Stimulated activated CD4-positive, alpha-beta T cell treated with anti-CD3 and anti-CD28 coated beads, Interleukin-1b, Interleukin-23, amount 100 ng/mL, for 24 hours (primary cell): ENCODE measurements around the gene SMG6.
"Not testable (repeated sequence)": the region's sequence is repeated elsewhere in the genome, so short reads cannot be mapped to it uniquely, and the experiment has no call there.

Experiments used
- DNase-seq, 4 experiments: peaks; one replicate each; pipeline ENCODE4 v3.0.0-alpha.2; 2020; ENCODE audit warnings: low read depth in 4 of 4, low spot score in 1 of 4

Gene SMG6

DNA sequence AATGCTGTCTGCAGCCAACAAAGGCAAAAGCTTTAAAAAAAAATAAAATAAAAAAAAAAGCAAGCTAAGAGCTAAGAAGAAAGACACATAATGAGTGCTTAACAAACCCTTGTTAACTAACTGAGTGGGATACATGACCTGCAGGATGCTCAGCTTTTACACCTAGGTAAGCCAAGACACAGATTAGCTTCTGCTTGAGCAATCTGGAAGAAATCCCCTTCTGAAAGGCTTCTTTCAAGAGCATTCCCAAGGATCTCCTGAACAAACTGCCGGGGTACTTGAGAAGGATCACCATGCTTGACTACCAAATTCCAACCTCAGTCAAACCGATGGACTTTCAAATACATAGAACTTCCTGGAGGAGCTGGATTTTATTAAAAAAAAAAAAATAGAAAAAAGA, 92.9 kb downstream of the SMG6 start:
- DNase-seq, result no peak

DNA sequence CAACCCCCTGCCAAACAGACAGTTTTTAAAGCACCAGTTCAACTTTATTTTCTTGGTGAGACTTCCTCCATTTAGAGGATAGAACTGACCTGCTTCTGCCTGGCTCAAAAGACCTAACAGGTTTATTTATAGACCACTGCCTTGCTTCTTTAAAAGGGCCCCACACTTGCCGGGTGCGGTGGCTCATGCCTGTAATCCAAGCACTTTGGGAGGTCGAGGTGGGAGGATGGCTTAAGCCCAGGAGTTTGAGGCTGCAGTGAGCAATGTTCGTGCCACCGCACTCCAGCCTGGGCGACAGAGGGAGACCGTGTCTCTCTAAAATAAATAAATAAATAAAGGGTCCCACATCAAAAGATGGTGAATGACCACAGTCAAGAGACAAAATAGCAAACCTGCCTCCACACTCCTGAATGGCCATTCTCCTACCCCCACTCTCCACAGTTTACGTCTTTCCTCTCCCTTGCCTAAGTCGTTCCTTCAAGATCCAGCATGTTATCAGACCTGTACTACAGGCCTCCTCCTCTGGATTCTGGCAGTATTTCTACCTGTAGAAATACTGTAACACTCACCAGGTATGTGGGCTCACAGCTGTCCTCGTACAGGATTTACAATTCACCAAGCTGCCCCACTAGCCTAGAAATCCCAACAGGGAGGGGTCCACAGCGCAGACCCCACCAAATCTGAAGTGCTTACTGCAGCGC, 95.6 kb downstream of the SMG6 start:
- DNase-seq, result no peak

DNA sequence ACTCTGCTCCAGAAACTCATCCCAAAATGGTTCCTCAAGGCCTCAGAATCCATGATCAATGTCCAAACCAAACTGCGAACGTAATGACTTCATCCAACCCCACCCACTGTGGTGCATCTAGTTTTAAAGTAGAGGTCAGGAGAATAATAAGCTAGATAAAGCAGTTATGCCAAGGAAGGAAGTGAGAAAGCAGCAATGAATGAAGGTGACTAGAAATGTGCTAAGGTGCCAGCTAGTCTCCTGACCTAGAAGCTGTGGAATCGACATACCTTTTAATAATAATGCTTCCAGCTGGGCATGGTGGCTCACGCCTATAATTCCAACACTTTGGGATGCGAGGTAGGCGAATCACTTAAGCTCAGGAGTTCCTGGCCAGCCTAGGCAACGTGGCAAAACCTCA, 99.2 kb downstream of the SMG6 start:
- DNase-seq, result no peak

DNA sequence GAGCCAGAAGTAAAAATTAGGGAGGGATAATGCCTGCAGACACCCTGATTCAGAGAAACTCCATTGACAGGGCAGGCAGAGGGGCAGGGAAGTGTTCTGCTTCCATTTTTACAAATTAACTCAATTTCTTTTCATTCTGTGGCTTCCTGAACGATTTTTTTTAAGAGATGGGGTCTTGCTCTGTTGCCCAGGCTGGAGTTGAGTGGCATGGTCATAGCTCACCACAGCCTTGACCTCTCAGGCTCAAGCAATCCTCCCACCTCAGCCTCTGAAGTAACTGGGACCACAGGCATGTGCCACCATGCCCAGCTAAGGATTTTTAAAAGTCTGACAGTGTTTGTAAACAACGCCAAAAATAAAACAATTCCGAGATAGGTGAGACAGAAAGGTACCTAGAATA, 99.8 kb downstream of the SMG6 start:
- DNase-seq, result no peak

DNA sequence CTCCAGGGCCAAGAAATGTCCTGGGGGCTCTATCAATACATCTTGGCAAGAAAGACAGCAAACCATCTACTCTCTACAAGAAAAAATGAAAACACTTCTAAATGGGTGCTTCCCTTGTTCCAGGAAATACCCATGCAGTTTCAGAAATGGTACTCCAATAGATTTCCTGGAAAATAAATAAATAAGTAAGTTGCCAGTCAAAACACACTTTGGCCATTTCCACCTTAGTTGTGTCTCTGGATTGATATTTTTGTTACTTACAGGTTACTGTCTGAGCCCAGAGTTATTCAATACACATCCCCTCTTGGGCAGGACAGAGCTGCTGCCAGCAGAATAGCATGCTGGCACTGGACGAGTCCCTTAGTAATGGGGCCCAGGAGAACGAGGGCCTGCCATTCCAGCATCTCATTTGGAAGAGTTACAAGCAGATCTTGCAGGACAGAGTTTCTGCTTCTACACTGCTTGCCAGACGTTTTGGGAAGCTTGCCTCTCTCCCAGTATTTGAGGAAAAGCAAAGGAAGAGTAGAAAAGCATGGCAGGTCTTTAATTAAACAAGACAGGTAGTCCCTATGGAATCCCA, 100.5 kb downstream of the SMG6 start:
- DNase-seq, result no peak

DNA sequence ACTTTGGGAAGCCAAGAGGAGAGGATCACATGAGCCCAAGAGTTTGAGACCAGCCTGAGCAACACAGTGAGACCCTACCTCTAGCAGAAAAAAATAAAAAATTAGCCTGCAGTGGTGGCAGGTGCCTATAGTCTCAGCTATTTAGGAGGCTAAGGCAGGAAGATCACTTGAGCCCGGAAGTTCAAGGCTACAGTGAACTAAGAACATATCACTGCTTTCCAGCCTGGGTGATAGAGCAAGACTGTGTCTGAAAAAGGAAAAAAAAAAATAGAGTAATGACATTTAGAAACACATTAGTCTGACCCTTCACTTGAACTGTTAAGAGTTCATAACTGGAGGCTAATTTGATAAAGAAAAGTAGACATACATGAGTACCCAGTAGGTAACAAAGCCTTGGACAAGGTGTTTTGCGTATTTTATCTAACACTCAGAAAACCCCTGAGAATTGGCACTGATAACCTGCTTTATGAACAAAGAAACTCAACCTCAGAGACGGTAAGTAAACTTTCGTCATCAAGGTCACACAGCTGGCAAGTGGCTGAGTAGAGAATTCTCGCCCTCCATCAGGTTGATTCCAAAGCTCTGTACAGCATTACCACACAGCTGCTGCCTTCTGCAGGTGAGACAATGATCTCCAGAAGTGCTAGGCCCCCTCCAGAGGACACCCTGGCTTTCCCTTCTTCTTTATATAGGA, 101.1 kb downstream of the SMG6 start:
- no peak for DNase-seq

DNA sequence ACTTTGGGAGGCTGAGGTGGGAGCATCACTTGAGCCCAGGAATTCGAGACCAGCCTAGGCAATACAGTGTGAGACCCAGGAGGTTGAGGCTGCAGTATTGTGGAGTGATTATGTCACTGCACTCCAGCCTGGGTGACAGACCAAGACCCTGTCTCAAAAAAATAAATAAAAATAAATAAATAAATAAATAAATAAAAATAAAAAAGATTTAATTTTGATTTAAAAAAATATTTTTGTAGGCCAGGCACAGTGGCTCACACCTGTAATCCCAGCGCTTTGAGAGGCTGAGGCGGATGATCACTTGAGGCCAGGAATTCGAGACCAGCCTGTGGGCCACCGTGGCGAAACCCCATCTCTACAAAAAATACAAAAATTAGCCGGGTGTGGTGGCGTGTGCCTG, 104.2 kb downstream of the SMG6 start:
- DNase-seq, result not testable (repeated sequence)

DNA sequence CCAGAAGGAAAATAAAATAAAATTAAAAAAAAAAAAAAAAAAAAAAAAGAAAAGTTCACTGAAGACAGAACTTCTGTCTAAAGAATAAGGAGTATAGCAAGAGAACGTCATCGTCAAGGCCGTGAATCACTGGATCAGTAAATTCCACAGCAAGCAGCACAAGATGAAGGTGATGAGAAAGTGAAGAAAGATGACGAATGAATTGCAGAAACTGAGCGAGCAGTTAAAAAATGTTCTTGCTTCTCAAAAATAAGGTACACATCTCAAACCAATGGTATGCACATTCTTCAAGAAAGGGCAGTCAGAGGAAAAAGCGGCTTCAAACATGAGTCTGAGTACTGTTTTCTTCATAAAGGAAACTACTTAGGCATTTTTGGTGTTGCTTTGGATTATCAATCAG, 104.7 kb downstream of the SMG6 start:
- DNase-seq, result no peak

DNA sequence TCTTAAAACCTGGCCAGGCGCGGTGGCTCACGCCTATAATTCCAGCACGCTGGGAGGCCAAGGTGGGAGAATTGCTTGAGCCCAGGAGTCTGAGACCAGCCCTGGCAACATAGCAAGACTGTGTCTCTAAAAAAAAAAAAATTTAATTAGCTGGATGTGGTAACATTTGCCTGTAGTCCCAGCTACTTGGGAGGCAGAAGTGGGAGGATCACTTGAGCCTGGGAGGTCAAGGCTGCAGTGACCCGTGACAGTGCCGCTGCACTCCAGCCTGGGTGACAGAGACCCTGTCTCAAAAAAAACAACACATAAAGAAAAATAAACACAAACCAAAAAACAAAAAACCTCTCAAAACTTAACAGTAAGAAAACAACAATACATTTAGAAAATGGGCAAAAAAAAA, 106.3 kb downstream of the SMG6 start:
- no peak for DNase-seq

DNA sequence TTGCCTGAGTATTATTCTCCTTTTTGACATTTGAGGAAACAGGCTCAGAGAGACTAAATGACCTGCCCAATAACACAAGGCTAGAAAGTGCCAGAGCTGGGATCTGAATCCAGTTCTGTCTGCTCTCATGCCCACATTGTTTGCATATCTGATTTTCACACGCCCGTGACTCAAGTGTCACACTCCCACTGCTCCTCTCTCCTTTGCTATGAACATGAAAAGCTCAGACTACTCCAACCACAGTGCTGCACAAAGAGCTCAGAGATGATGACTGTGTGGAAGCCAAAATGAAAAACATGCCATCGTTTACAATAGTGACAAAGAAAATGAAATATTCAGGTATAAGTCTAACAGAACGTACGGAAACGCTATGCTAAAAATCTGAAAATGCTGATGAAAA, 107.9 kb downstream of the SMG6 start:
- DNase-seq, result peak in 3 of 4 experiments; percentile 30 to 44 (median 37)

DNA sequence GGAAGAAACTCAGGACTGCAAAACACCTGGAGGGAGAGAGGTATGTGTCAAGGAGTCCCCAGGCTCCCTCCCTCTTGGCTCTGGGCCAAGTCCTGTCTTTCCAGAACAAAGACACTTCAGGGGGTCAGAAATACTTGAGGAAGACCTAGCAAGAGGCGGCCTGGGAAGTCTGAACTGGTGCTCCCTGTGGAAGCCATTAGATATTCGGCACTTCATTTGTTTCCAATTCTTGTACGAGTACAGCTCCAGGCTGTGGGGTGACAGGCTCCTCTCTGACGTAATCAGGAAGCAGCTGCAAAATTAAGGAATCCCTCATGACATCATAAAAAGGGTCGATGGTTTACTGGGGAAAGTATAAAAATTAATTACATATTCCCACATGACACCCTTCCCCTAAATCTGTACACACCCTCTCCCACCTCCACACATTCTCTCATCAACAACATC, 108.7 kb downstream of the SMG6 start:
- no peak for DNase-seq

DNA sequence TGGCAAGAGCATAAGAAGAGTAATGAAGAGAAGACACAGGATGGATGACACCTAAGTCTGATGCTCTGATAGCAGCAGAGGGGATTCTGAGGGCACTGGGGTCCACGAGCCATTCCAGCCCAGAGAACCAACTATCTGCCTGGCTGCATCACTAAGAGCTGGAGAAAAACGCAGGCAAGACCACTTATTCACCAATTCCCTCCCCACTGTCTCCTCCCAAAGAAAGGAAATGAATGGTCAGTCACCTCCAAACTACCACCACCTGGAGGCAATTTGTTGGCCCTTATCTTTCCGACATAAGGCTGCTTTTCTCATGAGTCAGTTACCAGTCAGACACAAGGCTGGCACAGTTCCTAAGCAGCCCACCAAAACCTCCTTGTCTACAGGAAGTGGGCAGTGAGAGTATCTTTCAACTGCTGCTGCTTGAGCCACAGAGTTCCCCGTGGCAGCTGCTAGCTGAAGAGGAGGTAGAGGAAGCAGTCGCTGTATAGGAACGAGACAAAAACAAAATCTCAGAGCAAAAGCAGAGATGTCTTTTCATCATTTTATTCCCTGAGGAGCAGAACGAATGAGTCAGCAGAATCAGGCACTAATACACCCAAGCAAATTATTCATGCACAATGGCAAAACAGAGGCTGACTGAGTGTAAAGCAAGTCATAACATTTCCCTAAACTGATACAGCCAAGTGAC, 111.1 kb downstream of the SMG6 start:
- peak; percentile 10 to 47 (median 31) for DNase-seq

DNA sequence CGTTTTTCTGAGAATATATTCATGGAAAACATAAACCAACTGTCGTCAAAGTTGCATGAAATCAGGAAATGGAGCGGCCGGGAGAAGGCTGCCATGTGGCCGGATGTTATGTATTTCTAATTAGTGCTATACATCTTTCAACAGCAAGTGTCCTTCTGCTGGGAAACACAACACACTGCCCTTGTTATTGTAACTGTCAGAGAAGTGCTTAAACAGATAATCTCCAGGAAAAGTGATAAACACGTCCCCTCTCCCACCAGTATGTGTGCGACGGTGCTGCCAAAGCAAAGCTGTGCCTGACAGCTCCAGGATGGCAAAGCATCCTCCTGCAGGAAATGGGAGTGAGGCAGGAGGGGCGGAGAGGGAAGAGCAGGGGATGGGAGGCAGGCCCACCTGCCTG, 111.8 kb downstream of the SMG6 start:
- no peak for DNase-seq

DNA sequence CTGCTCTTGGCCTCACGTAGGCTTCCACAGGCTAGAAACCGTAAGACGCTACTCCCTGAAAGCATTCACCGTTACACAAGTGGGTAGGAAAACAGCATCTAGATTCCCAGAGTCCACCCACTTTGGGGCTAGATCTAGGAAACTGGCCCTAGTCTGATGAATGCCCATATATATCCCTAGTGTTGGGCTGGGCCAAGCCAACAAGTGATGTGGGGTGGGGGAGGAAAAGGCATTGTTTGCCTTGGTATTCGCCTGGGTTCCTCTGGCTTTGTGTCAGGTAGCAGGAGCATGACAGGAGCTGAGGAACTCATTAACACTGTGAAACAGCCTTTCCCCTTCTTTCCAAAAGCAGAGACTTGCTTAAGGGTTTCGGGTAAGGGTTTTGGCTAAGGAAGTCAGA, 112.4 kb downstream of the SMG6 start:
- DNase-seq, result no peak

DNA sequence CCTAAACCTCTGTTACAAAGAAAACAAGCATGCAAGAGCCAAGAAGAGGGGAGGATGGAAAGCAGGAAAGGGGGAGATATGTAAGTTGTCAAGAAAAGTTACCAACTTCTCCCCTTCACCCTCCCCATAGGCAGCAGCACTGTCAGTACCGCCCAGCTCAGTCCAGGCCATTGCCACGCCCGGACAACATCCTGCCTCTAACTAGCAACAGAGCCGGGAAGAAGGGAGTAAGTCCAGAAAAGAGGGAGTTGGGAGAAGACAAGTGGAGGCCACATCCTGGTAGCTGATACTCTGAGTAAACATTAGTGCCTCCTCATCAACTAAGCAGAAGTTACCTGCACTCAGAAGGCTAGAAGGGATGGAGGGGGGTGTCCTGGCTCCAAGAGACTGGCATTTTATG, 113.6 kb downstream of the SMG6 start:
- no peak for DNase-seq

DNA sequence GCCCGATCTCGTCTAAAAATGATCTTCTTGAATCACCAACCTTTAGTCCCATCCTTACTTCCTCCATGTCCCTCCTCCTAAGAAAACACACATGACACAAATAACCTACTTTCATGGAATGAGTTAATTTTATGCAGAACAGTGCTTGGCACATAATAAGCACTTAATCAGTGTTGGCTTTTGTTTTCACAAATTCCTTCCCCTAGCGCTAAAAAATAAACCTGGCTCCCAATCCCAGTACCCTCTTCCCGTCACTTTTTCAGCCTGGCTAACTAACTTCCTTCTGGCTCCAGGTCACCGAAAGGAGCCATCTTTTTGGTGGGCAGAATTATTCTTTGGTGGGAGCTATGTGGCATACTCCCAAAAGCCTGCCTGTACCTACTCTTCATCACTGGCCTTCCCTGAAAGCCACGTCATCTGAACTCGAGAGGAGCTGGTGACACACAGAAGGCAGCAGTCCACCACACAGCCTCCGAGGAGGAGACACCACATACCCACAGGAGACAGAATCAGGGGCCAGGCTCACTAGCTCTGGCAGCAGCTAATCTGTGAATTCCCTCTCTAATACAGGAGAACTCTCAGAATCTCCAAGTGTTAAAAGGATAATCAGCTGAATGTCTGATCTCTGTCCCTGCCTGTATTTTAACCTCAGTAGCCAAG, 114.5 kb downstream of the SMG6 start:
- no peak for DNase-seq

DNA sequence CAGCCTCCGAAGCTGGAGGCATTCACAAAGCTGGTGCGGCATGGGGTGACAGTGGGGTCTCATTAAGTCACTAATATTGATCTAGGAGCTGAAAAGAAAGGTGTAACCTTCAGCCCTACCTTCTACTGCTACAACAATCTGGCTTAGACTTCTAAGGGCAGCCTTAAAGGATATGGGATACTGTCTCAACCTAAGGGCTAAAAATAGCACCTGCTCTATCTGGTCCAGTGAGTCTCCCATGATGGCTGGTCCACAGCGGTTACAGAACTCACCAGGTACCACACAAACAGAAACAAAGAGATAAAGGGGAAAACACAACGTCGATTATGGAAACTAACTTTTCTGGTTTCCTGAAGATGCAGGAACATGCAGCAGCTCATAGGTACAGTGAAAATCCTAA, 115.8 kb downstream of the SMG6 start:
- no peak for DNase-seq

DNA sequence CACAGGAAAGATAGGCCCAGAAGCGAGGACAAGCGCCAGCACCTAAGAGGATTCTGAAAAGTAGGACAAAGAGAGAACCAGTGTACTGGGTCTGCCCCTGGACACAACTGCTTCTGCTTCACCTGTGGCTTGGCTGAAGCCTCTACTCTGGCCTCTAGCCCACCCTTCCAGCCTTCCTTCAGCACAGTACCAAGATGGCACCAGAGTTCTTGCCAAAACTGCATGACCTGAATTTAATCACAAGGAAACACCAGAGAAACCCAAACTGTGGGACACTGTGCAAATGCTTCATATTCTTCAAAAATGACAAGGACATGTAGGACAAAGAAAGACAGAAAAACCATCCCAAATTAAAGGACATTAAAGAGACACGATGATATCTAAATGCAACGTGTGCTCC, 116.6 kb downstream of the SMG6 start:
- no peak for DNase-seq

DNA sequence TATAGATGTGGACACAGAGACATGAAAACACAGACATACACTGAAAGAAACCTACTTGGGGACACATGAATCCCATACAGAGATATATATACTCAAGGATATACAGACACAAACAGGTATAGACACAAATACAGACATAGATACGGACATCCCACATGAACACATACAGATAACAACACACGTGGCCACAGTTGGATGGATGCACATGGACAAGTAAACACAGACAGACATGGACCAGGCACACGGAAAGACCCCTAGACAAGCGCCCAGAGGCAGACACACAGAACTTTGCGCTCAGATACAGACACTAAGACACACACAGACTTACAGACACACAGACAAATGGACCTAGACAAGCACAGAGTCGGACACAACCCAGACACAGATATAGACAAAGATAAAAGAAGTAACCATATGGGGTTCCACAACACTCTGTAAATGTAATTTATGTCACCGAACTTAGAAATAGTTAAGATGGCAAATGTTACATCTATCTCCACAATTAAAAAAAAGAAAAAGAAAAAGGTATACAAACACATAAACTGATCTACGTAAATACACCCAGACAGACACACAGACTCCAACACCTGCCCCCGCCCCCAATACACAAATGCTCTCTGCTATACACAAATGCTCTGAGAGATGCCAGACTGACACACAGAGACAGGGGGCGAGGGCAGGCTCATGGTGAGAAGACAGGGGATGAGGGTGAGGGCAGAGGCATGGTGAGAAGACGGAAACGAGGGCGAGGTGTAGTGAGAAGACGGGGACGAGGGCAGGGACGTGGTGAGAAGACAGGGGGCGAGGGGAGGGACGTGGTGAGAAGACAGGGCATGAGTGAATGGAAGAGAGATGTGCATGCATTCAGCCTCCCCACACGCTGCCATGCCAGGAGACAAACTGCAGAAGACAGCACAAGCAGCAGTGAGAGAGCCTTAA, 118.3 kb downstream of the SMG6 start:
- DNase-seq, result no peak

DNA sequence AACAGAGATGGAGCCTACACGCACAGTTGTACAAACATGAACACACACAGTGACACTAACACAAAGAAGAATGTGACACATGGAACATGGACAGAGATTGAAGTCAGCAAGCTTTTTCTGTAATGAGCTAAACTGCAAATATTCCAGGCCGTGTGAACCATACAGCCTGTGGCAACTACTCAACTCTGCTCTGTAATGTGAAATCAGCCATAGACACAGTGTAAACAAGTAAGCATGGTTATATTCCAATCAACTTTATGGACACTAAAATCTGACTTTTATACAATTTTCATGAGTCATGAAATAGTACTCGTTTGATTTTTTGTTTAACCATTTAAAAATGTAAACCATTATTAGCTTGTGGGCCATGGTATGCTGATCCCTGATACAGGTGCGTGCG, 120.2 kb downstream of the SMG6 start:
- DNase-seq, result no peak
